K562 (cell line): ENCODE measurements around the gene RNF145. TPM values are rescaled to one million over a fixed set of nuclear protein-coding genes. Genes with fewer than 3 reads are reported as not detected.
"Not testable (repeated sequence)": the region's sequence is repeated elsewhere in the genome, so short reads cannot be mapped to it uniquely, and the experiment has no call there.

Experiments
- ATAC-seq: fragments of 200-7000 bp; cut with Tn5 transposase; 3 replicates; pipeline ENCODE4 v1.9.1; 2020; ENCODE audit warnings: moderate library complexity
- BruUV-seq: library from RNA; stranded (reverse); fragments of 400-500 nt; replicated peaks from 2 replicates; lab custom pipeline; 2021; lab: Mats Ljungman, UMichigan
- CTCF ChIA-PET: fragments of 300-600 bp; formaldehyde crosslinking; extraction: SDS; loops from one replicate; lab custom pipeline; 2021; ENCODE audit warnings: low intra/inter-chr PET ratio; lab: Yijun Ruan, JAX
- POLR2A ChIA-PET: fragments of 300-600, 350-650 bp; sonication (Branson Sonifier 250); formaldehyde crosslinking; extraction: SDS; loops from one replicate; lab custom pipeline; 2021; ENCODE audit warnings: antibody characterized with exemption, inconsistent platforms; lab: Yijun Ruan, JAX
- DNase-seq, 4 experiments: peaks; one replicate each; pipeline versions ENCODE4 v3.0.0 to v3.0.0-alpha.2; 2011 to 2018; ENCODE audit warnings: low spot score in 3 of 4, mixed read lengths in 3 of 4; ENCODE audit errors: extremely low read depth in 1 of 4
- FAIRE-seq: peaks from 2 replicates; lab custom pipeline; 2011; peaks lifted over from hg19 to GRCh38; lab: Jason Lieb, UNC
- H2AFZ ChIP-seq: 2 replicates; pipeline ENCODE4 v1.6.0; 2011; ENCODE audit warnings: low read depth, low read length, control low read depth, inconsistent platforms
- H3K27ac ChIP-seq: fragments of 200-600 bp; 3 replicates; pipeline ENCODE4 v1.8.0; 2011; ENCODE audit warnings: low read depth, mild to moderate bottlenecking, control low read depth, inconsistent platforms, low read length, moderate library complexity, mixed read lengths; ENCODE audit errors: extremely low read depth
- H3K27me3 ChIP-seq, 2 experiments: fragments of 300-600 bp in 1 of 2; 2 replicates in 1 of 2; 3 replicates in 1 of 2; pipeline versions ENCODE4 v1.6.0 to v1.8.0; 2011; ENCODE audit warnings: inconsistent platforms in 2 of 2, low read length in 2 of 2, mild to moderate bottlenecking in 1 of 2, mixed read lengths in 1 of 2, moderate library complexity in 1 of 2; ENCODE audit not compliant: control insufficient read depth in 2 of 2, insufficient read depth in 2 of 2
- H3K36me3 ChIP-seq: fragments of 300-600 bp; 3 replicates; pipeline ENCODE4 v1.8.0; 2011; ENCODE audit warnings: mild to moderate bottlenecking, low read length, inconsistent platforms; ENCODE audit not compliant: control insufficient read depth, insufficient read depth
- H3K4me1 ChIP-seq, 2 experiments: fragments of 200-600 bp in 1 of 2; replicated peaks in 1 of 2; 2 replicates in 1 of 2; 3 replicates in 1 of 2; pipeline versions ENCODE4 v1.5.1 to v1.8.0; 2011; ENCODE audit warnings: inconsistent platforms in 2 of 2, low read length in 2 of 2, mild to moderate bottlenecking in 1 of 2, mixed read lengths in 1 of 2, moderate library complexity in 1 of 2; ENCODE audit not compliant: control insufficient read depth in 2 of 2, insufficient read depth in 2 of 2
- H3K4me2 ChIP-seq: 2 replicates; pipeline ENCODE4 v1.6.1; 2011; ENCODE audit warnings: low read length, control low read depth, inconsistent platforms, mixed read lengths; ENCODE audit not compliant: insufficient read depth
- H3K4me3 ChIP-seq: fragments of 200-600 bp; sonication (generic), shearing (Covaris generic); 2 replicates; pipeline ENCODE4 v1.5.1; 2016; ENCODE audit warnings: control low read depth, inconsistent platforms
- H3K79me2 ChIP-seq: fragments of 200-600 bp; 3 replicates; pipeline ENCODE4 v1.8.0; 2011; ENCODE audit warnings: low read length, inconsistent platforms; ENCODE audit not compliant: control insufficient read depth, insufficient read depth
- H3K9ac ChIP-seq, 2 experiments: 2 replicates each; pipeline versions ENCODE4 v1.6.0 to v1.6.1; 2011; ENCODE audit warnings: low read depth in 2 of 2, low read length in 2 of 2, control low read depth in 1 of 2, inconsistent platforms in 1 of 2, mild to moderate bottlenecking in 1 of 2, mixed read lengths in 1 of 2; ENCODE audit not compliant: insufficient read depth in 1 of 2
- H3K9me1 ChIP-seq: one replicate; pipeline ENCODE4 v1.6.0; 2011; ENCODE audit warnings: inconsistent platforms, mild to moderate bottlenecking, low read length, moderate library complexity; ENCODE audit not compliant: control insufficient read depth, insufficient read depth
- H3K9me3 ChIP-seq: replicated peaks from 2 replicates; pipeline ENCODE4 v1.5.1; 2011; ENCODE audit warnings: low read depth, low read length, inconsistent platforms; ENCODE audit not compliant: control insufficient read depth, insufficient read depth
- H4K20me1 ChIP-seq: replicated peaks from 2 replicates; pipeline ENCODE4 v1.6.1; 2011; ENCODE audit warnings: low read length, inconsistent platforms, mixed read lengths; ENCODE audit not compliant: control insufficient read depth, insufficient read depth
- GTF2A2 ChIP-seq: IDR thresholded peaks from 2 replicates; pipeline ENCODE4 v1.6.1; 2016; ENCODE audit warnings: mild to moderate bottlenecking, missing genetic modification characterization, missing compliant biosample characterization
- NFYB ChIP-seq: IDR thresholded peaks from 2 replicates; pipeline ENCODE4 v1.6.1; 2011; ENCODE audit warnings: mild to moderate bottlenecking, moderate library complexity; ENCODE audit not compliant: insufficient read length; ENCODE audit errors: extremely low read depth
- WGBS: fragments of 100-300 bp; shearing (Covaris generic); methylation state at CpG from one replicate; pipeline ENCODE4 v1.1.6; 2016; ENCODE audit warnings: low coverage, mixed read lengths; ENCODE audit not compliant: insufficient coverage; ENCODE audit errors: missing lambda C conversion rate; 5-methylcytosine and 5-hydroxymethylcytosine counted together
- in situ Hi-C: fragments of 300-500 bp; cut with MboI; formaldehyde crosslinking; loops from 4 replicates; pipeline ENCODE4 v1.15.0; 2018; ENCODE audit warnings: inconsistent platforms, mixed read lengths
- intact Hi-C: fragments of 100-400 bp; cut with micrococcal nuclease; formaldehyde crosslinking; loops from 2 replicates; pipeline ENCODE4 v1.14.2; 2022
- polyA plus RNA-seq, 8 experiments: library from polyadenylated mRNA; depleted of rRNA in 4 of 8; stranded (reverse) in 5 of 8; unstranded in 3 of 8; fragments of >200 nt; fragmentation: Nextera tagmentation in 2 of 8; fragmentation: Illumina TruSeq in 1 of 8; extraction: Ambion mirVana in 2 of 8; extraction: Trizol in 1 of 8; gene quantifications; 2 replicates each; pipeline versions ENCODE4 v1.2.1 to v1.2.3, GENCODE V29; 2011 to 2014; ENCODE audit warnings: inconsistent platforms in 1 of 8, missing spikeins in 1 of 8
- total RNA-seq, 7 experiments: library from RNA; depleted of rRNA in 6 of 7; stranded (reverse); fragments of >200 nt in 6 of 7; fragmentation: Illumina TruSeq in 2 of 7; extraction: Trizol in 2 of 7; gene quantifications; 2 replicates each; pipeline versions ENCODE4 v1.2.1 to v1.2.3, GENCODE V29; 2011 to 2021; ENCODE audit warnings: low replicate concordance in 1 of 7

Gene RNF145
- total and polyA plus RNA-seq, 9 of the 15 experiments (the other 6 are each of a cell fraction or from before 2014, with no cell fraction given): 13.6 to 40.7 (median 25.4) TPM

- intact Hi-C loops: not testable (repeated sequence)
These were observed 89.5 kb downstream of the RNF145 start for GRCh38 chr5:159119842-159120241.

DNA sequence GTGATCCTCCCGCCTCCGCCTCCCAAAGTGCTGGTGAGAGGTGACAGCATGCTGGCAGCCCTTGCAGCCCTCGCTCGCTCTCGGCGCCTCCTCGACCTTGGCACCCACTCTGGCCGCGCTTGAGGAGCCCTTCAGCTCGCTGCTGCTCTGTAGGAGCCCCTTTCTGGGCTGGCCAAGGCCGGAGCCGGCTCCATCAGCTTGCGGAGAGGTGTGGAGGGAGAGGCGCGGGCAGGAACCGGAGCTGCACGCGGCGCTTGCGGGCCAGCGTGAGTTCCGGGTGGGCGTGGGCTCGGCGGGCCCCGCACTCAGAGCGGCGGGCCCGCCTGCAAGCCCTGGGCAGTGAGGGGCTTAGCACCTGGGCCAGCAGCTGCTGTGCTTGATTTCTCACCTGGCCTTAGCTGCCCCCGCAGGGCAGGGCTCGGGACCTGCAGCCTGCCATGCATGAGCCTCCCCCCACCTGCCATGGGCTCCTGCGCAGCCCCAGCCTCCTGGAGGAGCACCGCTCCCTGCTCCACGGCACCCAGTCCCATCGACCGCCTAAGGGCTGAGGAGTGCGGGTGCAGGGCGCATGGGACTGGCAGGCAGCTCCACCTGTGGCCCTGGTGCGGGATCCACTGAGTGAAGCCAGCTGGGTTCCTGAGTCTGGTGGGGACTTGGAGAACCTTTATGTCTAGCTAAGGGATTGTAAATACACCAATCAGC, 90.2 kb downstream of the RNF145 start:
- CTCF ChIA-PET, H3K36me3 ChIP-seq, H3K4me2 ChIP-seq, BruUV-seq, in situ Hi-C loops, intact Hi-C loops, H3K4me1 ChIP-seq, H3K9ac ChIP-seq, H3K9me3 ChIP-seq, FAIRE-seq, H3K79me2 ChIP-seq, ATAC-seq, H3K27ac ChIP-seq, H3K4me3 ChIP-seq, H2AFZ ChIP-seq, H4K20me1 ChIP-seq, DNase-seq, H3K9me1 ChIP-seq, H3K27me3 ChIP-seq: not testable (repeated sequence)
- 70% methylated on average over 18 of the region's 39 CpGs for WGBS
- POLR2A ChIA-PET: interaction anchor here (0.9 kb wide), 2 partner anchors 14 to 17 kb away, joined by 4 to 5 read pairs; no protein-coding TSS in a partner anchor

More at GRCh38 chr5:159119842-159120241, 89.5 kb downstream of the RNF145 start:
- H3K4me3 ChIP-seq, BruUV-seq, FAIRE-seq, H3K27ac ChIP-seq, H3K36me3 ChIP-seq, in situ Hi-C loops, H3K4me1 ChIP-seq, H3K27me3 ChIP-seq, H3K9me1 ChIP-seq, DNase-seq, H3K9me3 ChIP-seq, H4K20me1 ChIP-seq, H3K79me2 ChIP-seq: not testable (repeated sequence)
- Histone ChIP-seq H3K9ac (peak overlapping the region in 1 of 2 experiments; percentile 28; a peak in 1 of 4 replicates), H2AFZ (peak overlapping the region; percentile 89), H3K4me2 (peak overlapping the region; percentile 71)
- ATAC-seq: peak; percentile 44
- 36% methylated on average over 4 of the region's 4 CpGs for WGBS
- ChIA-PET CTCF (interaction anchor here (0.6 kb wide), 1 partner anchor 537 kb away, joined by 4 read pairs; no protein-coding TSS in a partner anchor), POLR2A (interaction anchor here (0.8 to 0.9 kb wide), 2 partner anchors 12 to 13 kb away, joined by 3 to 5 read pairs; no protein-coding TSS in a partner anchor)
- TF ChIP-seq NFYB (peak; percentile 66), GTF2A2 (tag) (0 out of 2 replicates have a peak, but pooled peaks have one; percentile 37)
